AG08395 (cell line): Measurements from ENCODE around the gene ERGIC1.

Experiments used
- DNase-seq: peaks from one replicate; pipeline ENCODE4 v3.0.0; 2012; ENCODE audit warnings: mixed read lengths, low spot score

Gene ERGIC1

DNA sequence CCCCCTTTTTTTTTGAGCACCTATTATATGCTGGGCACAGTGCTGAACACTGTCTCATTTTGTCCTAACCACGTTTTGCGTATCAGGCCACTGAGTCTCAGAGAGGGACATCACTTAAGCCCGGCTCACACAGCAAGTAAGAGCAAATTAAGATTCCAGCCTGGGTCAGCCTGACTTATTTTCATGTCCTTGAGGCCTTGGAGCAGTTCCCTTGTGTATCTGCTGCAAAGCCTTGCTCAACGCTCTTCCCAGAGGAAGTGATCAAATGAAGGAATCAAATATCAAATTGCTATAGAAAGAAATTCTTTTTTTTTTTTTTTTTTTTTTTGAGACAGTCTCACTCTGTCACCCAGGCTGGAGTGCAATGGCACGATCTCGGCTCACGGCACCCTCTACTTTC is 30.7 kb downstream of the ERGIC1 start:
- DNase-seq = no peak

DNA sequence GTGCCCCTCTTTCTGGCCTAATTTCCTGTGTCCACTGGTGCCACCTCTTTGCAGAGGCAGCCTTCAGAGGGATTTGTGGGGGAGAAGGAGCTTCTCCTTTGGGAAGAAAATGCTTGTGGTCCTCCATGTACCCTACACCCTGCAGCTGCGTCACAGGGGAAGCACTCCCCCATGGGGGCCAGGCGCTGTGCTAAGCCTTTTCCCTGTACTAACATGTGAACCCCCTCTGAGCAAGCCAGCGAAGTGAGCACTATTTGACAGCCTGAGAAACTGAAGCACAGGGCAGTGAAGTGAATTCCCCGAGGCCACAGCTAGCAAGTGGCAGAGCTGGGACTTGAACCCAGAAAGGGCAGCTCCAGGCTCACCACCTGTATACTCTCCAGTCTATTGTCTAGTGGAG is 32.3 kb downstream of the ERGIC1 start:
- DNase-seq = no peak

DNA sequence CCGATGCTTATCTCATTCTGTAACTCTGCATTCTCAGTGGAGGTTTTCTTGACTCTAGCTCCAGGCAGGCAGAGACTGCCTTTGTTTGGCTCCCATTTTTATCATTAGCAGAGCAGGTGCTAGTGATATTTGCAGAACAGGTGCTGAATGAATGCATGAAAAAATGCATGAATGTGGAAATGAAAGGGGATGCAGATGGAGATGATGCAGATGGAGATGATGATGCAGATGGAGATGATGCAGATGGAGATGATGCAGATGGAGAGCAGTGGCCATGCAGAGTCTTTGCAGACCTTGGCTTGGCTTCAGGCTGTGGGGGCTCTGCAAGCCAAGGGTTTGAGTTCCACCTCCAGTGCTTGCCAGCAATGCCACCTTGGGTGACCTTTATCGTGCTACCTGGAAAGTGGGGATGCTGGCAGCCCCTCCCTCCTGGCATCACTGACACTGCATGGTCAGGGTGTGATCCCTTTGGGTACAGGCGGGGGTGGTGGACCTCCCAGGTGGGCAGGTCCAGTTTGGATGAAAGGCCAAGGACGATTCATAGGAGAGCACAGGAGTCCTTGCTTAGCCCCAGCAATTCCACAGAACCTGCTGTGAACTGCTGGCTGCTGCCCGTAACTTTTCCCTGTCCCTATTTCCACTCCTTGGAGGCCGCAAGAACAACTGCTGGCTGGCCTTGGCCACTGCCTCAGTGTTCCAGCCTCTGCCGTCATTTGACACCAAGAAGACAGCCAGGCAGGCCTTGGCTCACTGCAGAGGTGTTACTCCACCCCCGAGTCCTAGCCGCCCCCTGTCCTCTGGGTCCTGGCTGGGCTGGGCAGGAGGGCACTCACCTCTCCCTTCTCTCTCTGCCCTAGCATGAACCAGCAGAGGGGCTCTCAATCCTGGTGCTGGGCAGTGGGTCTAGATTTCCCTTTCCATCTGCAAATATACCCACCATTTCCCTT is 33.0 kb downstream of the ERGIC1 start:
- no peak for DNase-seq

DNA sequence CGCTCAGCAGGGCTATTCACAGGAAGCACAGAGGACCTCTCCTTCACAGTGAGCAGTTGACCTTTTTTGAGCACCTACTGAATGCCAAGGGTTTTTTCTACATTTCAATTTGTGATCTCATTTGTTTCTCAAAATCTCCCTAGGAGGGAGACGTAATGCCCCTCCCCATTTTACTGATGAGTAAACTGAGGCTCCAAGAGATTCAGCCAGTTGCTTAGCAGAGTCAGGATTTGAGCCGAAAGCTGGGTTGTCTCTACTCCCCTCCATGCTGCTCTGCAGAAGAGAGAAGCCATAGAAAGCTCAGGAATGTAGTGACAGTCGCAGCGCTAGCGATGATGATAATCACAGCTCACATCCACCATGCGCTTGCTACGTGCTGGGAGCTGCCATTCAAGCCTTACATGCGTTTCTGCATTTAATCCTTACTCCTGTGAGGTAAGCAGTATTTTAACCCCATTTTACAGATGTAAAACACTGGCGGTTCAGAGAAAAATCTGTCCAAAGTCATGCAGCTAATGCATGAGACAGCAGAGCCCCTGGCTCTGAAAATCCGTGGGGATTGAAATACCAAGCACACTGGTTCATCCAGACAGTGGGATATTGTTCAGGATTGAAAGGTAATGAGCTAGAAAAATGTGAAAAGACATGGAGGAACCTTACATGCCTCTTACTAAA is 33.8 kb downstream of the ERGIC1 start:
- no peak for DNase-seq

DNA sequence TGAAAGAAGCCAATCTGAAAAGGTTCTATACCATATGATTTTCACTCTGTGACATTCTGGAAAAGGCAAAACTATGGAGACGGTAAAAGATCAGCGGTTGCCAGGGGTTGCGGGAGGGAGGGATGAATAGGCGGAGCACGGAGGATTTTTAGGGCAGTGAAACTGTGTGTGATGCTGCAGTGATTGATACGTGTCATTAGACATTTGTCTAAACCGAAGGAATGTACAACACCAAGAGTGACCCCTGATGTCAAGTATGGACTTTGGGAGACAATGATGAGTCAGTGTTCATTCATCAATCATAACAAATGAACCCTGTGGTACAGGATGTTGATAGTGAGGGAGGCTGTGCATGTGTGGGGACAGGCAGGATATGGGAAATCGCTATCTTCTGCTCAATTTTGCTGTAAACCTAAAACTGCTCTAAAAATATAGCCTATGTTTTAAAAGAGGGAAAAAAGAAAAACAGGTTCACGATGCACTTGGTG is 34.4 kb downstream of the ERGIC1 start:
- DNase-seq = no peak

DNA sequence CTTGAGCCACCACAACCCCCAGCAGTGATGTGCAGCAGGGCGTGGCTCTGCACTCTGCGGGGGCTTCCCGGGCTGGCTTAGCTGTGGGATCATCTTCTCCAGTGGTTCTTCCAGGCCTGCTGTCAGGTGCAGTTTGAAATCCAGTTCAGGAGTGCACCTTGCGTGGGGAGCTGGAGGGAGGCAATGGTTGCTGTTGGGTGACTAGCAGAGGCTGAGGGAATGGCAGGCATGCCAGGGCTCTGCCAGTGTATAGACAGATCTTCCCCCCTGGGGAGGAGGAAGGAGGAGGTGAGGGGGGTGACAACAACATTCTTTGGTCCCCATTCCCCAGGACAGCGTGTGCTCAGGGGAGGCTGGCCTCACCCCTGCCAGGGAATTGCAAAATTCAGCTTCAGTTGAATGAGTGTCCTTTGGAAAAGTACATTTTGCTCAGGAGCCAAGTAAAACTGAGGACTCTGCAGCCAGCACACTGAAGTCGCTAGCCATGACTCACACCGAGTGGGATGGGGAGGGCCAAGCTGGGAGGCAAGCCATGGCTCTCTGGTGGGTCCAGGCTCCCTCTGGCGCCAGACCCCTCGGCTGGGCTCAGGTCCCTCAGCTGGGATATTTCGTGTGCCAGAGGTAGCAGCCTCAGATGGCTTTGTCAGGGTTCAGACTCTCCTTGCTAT is 35.0 kb downstream of the ERGIC1 start:
- DNase-seq = peak; percentile 89

DNA sequence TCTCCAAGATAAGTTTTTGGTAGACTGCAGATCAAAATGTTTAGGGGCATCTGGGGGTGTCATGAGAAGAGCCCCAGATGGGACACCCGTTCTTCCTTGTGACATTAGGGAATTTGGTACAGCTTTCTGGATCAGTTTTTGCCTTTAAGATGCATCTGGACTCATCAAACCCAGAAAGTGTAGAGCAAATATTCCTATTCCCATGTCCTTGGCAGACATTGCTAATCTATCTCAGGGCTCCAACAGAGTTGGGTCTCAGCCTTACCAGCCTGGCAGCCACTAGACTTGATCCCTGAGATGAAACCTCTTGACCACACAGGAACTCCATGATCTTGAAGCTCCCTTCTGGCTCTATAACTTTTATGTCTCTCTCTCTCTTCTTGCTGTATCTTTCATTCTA is 35.6 kb downstream of the ERGIC1 start:
- DNase-seq = no peak

DNA sequence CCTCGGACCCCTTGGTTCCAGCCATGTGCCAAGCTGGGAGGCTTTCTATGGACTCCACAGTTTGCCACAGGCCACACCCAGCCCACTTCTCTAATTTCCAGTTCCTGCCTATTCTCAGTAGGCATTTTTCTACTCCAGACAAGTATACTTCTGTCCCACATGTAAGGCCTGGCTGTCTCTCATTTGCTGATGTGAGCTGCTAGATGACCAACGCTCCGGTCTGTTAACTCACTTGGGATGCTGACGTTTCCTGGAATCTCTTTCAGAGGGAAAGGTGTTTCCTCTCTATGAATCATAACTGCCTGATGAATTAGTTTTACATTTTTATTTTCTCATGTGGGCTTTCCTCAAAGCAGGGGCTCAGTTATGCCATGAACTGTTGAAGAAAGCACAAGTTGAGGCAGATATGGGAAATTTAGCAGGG is 36.3 kb downstream of the ERGIC1 start:
- peak; percentile 77 for DNase-seq

DNA sequence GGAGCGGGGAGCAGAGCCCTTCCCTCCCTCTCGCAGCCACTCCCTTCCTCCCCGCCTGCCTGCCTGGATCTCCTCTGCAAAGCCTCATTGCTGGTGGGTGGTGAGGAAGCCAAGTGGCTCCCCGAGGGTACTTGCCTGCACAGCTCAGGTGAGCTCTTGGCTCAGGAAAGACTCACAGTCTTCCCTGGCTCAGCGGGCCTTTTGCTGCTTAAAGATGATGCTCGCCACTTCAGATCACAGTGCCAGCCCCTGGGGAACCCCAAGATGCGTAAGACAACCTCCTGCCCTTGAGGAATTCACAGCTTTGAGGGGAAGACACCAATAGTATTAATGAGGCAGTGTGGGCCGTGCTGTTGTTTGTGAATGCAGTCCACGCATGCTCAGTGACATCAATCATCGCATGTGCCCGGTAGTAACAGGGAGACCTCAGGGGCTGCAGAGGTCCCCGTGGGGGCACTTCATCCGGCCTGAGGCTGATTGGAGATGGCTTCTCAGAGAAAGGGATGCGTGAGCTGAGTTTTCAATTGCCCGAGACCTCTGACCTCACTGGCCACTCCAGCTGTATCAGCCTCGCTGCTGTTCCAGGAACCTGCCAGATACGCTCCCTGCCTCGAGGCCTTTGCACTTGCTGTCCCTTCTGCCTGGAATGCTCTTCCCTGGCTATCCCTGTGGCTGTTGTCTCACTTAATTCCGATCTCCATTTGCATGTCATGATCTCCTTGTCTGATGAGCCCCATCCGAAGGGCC is 36.8 kb downstream of the ERGIC1 start:
- no peak for DNase-seq

DNA sequence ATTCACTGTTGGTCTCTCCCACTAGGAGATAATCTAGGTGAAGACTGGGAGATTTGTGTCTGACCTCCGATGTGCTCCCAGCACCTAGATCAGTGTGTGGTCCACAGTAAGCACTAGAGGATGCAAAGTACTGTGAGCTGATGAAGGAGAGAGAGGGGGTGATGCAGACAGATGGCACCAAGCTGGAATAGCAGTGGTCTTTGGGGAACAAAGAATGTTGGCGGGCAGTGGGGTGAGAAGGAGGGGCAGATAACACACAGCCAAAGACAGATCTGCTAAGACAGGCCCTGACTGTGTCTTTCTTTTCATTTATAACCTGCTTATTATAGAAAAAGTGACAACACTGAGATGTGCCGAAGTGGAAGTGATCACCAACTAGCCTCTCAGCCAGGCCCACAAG is 37.5 kb downstream of the ERGIC1 start:
- DNase-seq = no peak

DNA sequence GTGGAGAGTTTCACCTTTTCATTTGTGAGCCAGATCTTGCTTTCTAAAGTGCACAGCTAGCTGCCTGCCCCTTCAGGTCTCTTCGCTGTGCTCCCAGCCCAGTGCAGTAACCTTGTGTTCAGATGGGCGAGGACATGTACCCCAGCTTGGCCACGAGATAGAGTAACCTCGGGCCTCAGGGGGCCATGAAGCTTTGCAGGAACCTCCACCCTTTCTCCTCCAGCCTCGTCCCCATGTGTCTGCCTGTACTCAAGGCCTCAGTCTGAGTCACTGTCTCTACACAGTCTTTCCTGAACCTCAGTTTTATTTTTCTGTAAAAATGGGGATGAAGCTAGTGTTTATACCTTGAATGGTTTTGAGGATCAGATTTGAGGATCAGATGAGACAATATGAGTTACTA is 37.9 kb downstream of the ERGIC1 start:
- no peak for DNase-seq

DNA sequence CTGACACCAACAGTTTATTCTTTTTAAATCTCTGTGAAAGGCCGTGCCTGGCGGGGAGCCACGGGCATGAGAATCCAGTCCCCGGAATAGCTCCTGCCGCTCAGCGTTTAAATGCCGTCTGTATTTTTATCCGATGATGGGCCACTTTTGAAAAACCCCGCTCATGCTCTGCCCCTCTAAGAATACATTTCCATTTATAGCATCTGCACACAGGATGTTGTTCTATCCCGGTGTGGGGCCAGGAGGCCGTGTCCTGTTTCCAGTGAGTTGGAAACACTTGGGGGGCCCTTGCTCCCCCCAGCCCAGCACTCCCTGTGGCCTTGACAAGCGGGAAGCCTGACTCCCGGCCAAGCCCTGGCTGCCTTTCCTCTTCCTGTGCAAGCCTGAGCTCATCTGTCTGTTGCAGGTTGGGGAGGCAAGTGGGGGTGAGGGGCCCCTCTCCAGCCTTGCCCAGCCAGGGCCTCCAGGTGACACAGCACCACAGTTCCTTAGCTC is 39.0 kb downstream of the ERGIC1 start:
- peak; percentile 46 for DNase-seq

DNA sequence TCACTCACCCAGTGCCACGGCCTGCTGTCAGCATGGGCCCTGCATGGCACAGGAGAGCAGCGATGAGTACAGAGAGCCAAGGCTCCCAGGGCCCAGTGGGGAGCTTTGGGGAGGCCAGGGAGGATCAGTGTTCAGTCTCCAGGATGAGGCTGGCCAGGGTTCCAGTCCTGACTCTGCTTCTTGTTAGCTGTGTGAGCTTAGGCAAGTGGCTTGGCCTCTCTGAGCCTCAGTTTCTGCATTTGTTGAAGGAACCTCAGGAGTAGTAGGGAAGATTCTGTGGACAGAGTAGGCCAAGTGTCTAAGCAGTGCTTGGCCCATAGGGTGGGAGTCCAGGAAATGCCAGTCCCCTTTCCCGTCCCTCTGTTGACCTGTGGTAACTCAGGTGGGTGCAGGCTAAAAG is 39.5 kb downstream of the ERGIC1 start:
- no peak for DNase-seq

DNA sequence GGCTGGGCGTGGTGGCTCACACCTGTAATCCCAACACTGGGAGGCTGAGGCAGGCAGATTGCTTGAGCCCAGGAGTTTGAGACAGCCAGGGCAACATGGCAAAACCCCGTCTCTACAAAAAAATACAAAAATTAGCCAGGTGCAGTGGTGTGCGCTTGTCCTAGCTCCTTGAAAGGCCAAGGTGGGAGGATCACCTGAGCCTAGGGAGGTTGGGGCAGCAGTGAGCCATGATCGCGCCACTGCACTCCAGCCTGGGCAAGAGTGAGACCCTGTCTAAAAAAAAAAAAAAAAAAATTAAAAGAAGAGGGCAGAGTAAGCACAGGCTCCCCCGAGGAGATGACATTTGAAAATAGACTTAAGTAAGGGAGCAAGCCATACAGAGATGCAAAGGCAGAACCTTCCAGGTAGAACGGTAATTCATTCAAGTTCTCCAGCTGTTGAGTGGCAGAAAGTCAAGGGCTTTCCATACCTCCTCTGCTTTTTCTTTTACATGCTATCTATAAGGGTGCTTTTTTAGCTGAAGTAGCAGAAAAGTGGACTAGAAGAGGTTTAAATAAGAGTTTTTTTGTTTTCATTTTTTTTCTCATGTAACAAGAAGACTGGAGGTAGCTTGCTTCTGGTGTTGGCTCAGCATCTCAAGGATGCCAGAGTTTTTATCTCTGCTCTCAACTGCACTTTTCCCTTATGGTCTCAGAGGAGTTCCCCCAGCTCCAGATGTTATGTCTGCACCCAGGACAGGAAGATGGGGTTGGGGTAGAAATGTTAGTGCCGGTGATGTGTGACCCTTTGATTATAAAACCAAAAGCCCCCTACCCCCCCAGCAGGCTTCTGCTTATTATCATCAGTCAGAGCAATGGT is 40.8 kb downstream of the ERGIC1 start:
- no peak for DNase-seq

DNA sequence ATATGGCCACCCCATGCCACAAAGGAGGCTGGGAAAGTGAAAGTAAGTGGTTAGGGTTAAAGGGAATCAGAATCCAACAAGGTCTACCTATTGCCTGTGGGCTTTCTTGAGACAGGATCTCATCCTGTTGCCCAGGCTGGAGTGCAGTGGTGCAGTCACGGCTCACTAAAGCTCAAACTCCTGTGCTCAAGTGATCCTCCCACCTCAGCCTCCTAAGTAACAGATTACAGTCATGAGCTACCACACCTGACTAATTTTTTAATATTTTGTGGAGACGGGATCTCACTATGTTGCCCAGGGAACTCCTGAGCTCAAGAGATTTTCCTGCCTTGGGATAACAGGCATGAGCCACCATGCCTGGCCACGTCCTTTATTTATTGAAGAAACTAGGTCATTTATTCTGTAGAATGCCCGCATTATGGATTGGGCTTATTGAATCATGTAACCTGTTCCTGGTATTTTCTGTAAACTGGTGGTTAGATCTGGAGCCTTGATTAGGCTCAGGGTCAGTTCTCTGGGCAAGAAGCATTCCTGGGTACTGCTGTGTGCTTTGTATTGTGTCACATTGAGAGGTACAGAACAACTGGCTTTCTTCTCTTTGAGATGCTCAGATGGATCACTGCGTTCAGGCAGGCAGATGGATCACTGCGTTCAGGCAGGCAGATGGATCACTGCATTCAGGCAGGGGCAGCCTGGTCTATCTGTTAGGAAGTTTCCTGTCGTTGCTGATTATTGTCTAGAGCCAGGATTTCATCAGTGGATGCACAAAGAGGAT is 41.6 kb downstream of the ERGIC1 start:
- no peak for DNase-seq

DNA sequence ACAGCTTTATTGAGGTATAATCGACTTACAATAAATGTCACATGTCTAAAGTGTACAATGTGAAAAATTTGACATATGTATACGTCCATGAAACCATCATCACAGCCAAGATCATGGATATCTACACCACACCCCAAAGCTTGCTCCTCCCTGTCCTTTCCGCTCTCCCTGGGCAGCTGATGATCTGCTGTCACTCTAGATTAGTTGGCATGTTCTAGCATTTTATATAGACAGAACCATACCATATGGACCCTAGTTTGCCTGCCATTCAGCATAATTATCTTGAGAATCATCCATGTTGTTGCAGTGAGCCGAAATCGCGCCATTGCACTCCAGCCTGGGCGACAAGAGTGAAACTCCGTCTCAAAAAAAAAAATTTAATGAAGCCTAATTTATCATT is 42.5 kb downstream of the ERGIC1 start:
- no peak for DNase-seq

DNA sequence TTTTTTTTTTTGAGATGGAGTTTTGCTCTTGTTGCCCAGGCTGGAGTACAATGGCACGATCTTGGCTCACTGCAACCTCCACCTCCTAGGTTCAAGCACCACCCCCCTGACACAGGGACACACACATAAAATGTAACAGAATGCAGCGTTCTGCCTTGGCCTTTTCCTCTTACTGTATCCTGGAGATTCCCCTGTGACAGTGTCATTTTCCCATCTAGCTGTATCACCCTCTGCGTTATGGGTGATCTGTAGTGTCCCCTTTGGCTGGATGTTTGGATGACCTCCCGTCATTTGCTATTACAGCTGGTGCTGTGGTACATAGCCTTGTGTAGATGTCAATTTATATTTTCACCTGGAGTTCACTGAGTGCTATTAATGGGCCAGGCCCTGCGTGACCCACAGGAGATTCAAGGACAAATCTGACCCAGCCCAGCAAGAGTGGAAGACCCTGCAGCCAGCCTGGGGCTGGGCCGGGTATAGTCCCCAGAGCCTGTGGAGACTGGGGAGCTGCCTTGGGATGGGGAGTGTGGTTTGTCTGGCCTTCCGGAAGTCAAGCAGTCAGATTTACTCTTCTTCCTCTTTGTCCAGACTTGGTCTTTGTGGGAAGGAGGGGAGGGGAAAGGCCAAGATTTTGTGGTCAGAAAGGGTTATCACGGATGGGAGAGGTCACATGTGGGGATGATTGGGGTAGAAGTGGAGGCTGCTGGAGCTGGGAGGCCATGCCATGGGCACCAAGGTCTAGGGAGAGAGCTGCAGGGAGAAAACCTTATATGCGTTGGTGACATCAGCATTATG is 43.6 kb downstream of the ERGIC1 start:
- DNase-seq = no peak

DNA sequence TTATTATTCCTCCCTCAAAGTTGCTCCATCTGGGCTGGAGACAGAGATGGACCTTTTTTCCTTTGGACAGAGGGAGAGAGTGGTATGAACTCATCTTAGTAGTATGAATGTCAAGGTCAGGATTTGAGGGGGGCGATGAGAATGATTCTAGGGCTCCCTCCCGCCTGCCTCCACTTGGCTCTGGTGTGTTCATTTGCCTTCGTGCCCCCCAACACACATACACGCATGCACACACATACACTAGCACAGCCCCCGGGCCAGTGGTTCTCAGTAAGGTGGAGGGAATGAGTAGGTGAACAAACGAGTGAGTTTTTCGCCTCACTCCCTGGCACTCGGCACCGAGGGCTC is 44.5 kb downstream of the ERGIC1 start:
- DNase-seq = no peak
